Suppressor macrophage treated with lipopolysaccharide for 1 hour (primary cell): ENCODE measurements around the gene RNF130.
"Not testable (repeated sequence)": the region's sequence is repeated elsewhere in the genome, so short reads cannot be mapped to it uniquely, and the experiment has no call there.

Experiments
- DNase-seq, 3 donors: peaks; one replicate each; pipeline ENCODE4 v3.0.0-alpha.2; 2020 to 2022

Gene RNF130

GRCh38 chr5:180053061-180053602 lies 18.4 kb downstream of the RNF130 start:
- no peak for DNase-seq

GRCh38 chr5:180052211-180052818 lies 19.2 kb downstream of the RNF130 start:
- no peak for DNase-seq

GRCh38 chr5:180050121-180050940 lies 21.2 kb downstream of the RNF130 start:
- no peak for DNase-seq

- no peak for DNase-seq
These were observed 22.4 kb downstream of the RNF130 start for GRCh38 chr5:180049185-180049548.

- peak; percentile 37 to 46 (median 39) for DNase-seq
These were observed 23.9 kb downstream of the RNF130 start for GRCh38 chr5:180047667-180048066.

GRCh38 chr5:180046656-180047055 lies 24.9 kb downstream of the RNF130 start:
- no peak for DNase-seq

- no peak for DNase-seq
These were observed 25.6 kb downstream of the RNF130 start for GRCh38 chr5:180045889-180046499.

GRCh38 chr5:180043377-180043776 lies 28.2 kb downstream of the RNF130 start:
- DNase-seq = no peak

- DNase-seq = no peak
These were observed 30.0 kb downstream of the RNF130 start for GRCh38 chr5:180041301-180042274.

GRCh38 chr5:180040287-180041214 lies 31.0 kb downstream of the RNF130 start:
- no peak for DNase-seq

- no peak for DNase-seq
These were observed 36.2 kb downstream of the RNF130 start for GRCh38 chr5:180035206-180035931.

GRCh38 chr5:180034564-180034963 lies 37.0 kb downstream of the RNF130 start:
- peak; percentile 75 to 89 (median 87) for DNase-seq

GRCh38 chr5:180027459-180028089 lies 44.0 kb downstream of the RNF130 start:
- no peak for DNase-seq

GRCh38 chr5:180026734-180027458 lies 44.7 kb downstream of the RNF130 start:
- DNase-seq = no peak

- DNase-seq = peak; percentile 40 to 64 (median 47)
These were observed 45.2 kb downstream of the RNF130 start for GRCh38 chr5:180026320-180026719.

- DNase-seq = no peak
These were observed 49.7 kb downstream of the RNF130 start for GRCh38 chr5:180021900-180022299.

- DNase-seq = no peak
These were observed 51.4 kb downstream of the RNF130 start for GRCh38 chr5:180020176-180020575.

- no peak for DNase-seq
These were observed 53.1 kb downstream of the RNF130 start for GRCh38 chr5:180018347-180019060.

GRCh38 chr5:180015523-180015922 lies 56.0 kb downstream of the RNF130 start:
- DNase-seq = not testable (repeated sequence)
